GM18867 (cell line): Measurements from ENCODE around the gene CLSTN2.

Source experiments
- ATAC-seq: cut with Tn5 transposase; IDR thresholded peaks from one replicate; pipeline ENCODE4 v1.9.1; 2021; ENCODE audit warnings: mild to moderate bottlenecking, moderate library complexity; ENCODE audit not compliant: unreplicated experiment

Gene CLSTN2

DNA sequence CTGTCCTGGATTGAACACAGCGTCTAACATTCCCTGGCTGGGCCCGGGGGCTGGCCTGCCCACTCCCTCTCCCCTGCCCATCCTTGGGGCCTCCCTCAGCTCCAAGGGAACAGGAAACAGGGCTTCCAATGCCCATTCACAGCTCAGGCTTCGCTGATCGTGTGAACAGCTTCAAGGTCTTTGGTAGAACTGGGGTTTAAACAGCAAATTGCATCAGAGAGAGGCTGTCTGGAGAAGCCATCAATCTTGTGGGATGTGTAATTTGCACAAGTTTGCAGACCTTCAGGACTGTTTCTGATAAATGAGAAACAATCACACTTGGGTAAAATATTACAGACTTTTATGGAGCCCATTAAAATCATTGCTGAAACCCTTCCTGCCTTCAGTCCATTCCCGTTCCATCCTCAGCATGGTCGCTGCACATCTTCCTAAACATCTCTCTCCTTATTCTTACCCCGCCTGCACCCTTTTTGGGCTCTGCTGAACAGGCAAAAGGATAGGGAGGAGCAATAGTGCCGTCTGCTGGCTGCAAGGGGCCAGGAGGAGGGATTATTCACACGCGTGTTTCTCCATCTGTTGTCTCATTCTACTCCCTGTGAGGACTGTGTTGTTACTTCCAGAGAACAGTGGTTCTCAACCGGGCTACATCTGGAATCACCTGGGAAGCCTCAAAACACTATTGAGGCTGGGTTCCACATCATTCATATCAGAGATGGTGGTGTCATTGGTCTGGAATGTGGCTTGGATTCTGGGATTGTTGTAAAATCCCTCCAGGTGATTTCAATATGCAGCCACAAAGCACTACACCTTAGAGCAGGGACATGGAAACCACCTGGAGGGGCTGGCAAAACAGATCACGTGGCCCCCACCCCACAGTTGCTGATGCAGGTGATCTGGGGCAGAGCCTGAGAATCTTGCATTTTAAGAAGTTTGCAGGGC lies 116.3 kb downstream of the CLSTN2 start:
- ATAC-seq: no peak

DNA sequence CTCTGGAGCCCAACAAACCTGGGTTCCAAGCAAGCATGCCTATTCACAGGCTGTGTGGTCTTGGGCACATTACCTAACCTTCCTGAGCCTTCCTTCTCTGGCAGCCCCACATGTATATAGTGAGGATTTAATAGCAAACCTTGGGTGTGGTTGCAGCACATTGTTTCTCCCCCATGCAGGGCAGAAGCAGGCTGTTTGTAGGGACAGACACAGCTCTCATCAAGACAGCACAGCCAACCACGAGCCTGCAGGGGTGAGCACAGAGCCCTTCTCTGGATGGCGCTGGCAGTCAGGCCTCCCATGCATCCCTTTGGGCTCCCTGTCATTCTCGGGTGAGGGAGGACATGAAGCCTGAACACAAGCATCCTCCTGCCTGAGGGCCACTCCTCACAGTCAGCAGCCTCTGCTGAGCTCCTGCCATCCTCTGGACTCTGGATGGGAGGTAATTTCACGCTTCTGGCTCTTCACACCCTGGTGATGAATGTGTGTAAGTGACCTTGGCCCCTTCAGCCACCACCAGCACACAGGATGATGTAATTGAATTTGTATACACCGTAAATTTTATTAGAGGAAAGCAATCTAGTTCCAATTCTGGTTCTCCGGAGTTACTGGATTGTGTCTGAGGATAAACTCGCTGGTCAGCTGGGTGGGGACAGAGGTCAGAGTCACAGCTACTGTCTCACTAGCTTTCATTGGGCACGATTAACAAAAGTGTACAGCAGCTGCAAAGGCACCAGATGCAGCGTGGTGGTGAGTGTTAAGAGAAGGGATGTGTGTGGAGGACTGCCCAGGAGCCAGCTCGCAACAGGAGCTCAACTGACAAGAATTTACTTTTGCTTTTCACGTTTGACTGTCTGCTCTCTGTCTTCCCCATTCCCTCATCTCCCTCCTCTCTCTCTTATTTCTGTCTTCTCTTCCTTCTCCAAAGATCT lies 118.1 kb downstream of the CLSTN2 start:
- no peak for ATAC-seq

DNA sequence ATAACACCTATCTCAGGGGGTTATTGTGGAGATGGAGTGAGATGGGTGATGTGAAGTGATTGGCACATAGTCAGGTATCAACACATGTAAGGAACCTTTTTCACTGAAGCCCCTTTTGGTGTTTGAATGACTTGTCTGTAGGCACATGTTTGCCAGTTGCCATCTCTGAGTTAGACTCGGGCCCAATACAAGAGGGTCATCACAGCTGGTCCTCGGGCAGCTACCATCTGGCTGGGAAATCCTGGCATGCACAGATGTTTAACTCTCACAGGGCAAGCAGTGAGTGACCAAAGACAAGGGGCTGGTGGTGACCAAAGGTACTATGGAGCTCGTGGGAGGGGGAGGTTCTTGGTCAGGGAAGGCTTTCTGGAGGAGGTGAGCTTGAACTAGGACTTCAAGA lies 118.8 kb downstream of the CLSTN2 start:
- no peak for ATAC-seq

GRCh38 chr3:140055092-140055791 lies 120.3 kb downstream of the CLSTN2 start:
- no peak for ATAC-seq

GRCh38 chr3:140056047-140056446 lies 121.1 kb downstream of the CLSTN2 start:
- ATAC-seq: no peak

GRCh38 chr3:140061211-140061610 lies 126.2 kb downstream of the CLSTN2 start:
- ATAC-seq: no peak

GRCh38 chr3:140062461-140062860 lies 127.5 kb downstream of the CLSTN2 start:
- no peak for ATAC-seq

GRCh38 chr3:140067487-140067886 lies 132.5 kb downstream of the CLSTN2 start:
- ATAC-seq: no peak

GRCh38 chr3:140068494-140069017 lies 133.6 kb downstream of the CLSTN2 start:
- ATAC-seq: no peak

DNA sequence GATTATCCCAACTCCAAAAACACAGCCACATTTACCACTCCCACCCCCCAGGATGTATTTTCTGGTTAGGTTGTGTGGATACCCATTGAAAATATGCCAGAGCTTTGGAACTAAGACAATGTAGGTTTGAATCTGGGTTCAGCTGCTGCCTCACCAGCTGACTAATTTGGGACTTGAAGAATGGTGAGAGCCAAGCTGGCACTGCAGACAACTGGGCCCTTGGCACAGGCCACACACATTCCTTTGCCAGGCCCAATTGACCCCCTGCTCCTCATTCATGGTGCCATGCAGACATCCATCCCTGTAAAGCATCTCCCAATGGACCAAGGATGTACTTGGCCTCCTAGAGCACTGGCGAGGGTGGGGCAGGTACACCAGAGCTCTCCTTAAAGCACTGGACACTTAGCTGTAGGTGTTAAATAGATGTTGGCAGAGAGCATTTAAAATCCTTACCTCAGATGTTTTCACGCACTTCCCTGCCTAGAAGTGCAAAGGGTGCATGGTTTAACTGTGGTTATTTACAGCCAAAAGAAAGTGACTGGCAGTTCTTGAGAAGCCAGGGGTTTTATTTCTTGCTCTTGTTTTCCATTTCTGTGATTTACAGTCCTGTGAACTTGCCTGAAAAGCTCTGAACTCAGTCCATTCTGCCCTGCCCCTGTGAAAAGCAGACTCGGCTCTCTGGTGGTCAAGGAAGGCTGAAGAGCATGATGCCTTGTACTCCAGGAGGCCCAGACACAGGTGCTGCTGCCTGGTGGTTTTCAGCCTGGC lies 138.5 kb downstream of the CLSTN2 start:
- ATAC-seq: no peak

DNA sequence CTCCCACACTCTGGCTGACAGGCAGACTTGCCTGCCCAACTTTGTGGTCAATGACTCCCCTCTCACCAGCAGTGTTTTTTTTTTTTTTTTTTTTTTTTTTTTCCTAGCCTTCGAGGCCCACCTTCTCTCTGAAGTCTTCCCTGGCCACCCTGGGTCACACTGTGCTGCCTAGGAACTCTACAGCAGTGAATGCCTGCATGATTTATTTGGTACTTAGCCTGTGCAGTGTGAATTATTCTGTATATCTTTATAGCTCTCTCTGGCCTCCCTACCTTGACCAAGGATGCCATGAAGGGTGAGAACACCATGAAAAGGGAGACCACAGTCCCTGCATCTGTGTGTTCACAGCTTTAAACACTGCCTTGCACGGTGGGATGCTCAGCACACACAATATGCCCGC lies 141.6 kb downstream of the CLSTN2 start:
- no peak for ATAC-seq

DNA sequence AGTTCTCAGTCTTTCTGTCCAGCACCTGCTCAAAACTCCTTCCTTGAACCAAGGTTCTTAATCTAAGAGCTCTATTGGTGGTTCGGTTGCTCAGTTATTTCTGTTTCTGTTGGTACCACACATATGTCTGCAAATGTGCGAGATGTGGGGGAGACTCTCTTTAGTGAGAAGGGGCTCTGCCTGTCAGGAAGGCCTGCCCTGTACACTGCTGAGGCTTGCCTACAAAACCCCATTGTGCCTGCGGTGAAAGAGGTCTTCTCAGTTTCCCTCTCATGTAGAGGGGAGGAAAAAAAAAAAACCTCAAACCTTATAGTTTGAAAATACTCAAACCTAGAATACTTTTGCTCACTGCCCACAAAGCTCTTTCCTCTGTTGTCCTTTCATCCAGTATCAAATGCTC lies 142.4 kb downstream of the CLSTN2 start:
- ATAC-seq: no peak

DNA sequence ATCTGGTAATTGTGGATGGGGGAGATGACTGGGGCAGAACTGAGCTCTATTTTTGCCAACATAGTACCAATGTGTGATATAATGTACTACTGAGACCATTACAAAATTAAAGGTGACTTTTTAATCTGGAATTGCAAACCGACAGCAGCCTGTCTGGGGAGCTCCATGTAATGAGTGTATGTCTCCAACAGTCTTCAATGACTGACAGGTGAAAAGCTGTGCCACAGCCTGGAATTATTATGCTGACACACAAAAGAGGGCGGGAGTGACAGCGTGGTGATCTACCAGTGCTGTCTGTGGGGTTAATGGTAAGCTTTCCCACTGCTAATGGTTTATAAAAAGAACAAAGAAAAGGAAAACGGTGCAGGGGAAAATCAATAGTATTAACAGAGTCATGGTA lies 143.4 kb downstream of the CLSTN2 start:
- no peak for ATAC-seq

GRCh38 chr3:140078940-140079339 lies 144.0 kb downstream of the CLSTN2 start:
- no peak for ATAC-seq

DNA sequence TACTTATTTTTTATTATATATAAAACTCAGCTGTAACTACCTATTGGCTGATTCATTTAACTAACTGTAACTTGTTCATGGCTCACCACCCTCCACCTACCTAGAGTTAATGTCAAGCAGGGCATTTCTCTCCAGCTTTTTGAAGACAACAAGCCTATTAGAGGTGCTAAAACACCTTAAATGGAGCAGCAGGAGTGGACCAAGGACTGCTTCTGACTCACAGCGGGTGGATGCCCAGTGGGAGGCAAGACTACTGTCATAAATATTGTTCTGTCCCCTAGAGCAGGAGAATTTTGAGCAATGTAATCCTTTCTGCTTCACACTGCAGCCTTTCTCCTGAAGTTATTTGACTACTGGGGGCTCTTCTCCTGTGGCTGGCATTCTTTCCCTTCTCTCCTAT lies 146.9 kb downstream of the CLSTN2 start:
- ATAC-seq: no peak

DNA sequence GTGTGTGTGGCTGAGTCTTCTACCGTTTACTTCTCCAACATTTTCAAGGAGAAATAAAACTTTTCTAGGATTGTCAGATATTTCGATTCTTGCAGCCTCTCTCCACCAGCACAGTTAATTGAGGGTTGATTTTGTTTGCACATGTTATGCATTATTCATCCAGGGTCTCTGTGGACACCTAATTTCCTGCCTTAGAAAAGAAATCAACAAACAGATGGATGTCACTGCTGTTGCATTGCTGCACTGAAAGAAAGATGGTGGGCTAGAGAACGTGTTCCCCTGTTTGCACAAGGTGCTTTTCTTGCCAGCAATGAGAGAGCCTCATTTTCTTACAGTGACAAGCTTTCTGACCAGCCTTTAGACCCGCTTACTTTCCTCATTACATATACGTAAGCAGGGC lies 150.0 kb downstream of the CLSTN2 start:
- no peak for ATAC-seq

DNA sequence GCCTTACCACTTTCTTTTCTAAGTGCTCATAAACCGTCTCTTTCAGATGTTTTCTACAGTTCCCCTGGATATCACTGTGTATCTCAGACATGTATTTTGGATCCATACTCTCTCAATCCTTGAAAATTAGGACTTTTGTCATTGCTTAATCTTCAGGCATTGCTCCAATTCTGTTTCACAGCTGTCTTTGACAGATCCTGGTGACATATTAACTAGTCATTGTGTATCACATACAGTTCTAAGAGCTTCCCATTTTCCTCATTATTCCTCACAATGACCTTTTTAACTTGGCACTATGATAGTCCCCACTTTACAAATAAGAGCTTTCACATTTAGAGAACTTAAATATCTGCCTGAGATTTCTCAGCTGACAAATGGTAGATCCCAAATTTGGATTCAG lies 151.7 kb downstream of the CLSTN2 start:
- ATAC-seq: no peak

- no peak for ATAC-seq
Observed at GRCh38 chr3:140088058-140088457, 153.1 kb downstream of the CLSTN2 start.

DNA sequence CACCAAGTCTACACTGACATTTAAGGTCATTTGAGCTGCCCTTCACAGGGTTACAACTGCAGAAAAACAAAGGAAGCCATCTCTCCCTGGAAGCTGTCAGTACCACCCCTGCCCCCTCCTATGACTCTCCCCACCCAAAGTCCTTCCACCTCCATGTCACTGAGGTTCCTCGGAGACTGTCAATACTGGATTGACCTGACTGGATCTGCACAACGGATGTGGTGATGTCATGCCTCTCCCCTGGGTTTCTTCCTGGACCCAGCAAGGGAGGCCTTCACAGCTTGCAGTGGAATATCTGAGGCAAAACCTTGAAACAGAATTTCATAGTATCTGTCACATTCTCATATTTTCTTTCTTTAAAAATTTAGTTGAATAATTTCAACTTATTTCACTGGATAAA lies 153.5 kb downstream of the CLSTN2 start:
- ATAC-seq: no peak

GRCh38 chr3:140089403-140090072 lies 154.6 kb downstream of the CLSTN2 start:
- no peak for ATAC-seq
